Measurements from ENCODE around the gene COPS6.
"Not testable (repeated sequence)": the region's sequence is repeated elsewhere in the genome, so short reads cannot be mapped to it uniquely, and the experiment has no call there.

COPS6 gene

DNA sequence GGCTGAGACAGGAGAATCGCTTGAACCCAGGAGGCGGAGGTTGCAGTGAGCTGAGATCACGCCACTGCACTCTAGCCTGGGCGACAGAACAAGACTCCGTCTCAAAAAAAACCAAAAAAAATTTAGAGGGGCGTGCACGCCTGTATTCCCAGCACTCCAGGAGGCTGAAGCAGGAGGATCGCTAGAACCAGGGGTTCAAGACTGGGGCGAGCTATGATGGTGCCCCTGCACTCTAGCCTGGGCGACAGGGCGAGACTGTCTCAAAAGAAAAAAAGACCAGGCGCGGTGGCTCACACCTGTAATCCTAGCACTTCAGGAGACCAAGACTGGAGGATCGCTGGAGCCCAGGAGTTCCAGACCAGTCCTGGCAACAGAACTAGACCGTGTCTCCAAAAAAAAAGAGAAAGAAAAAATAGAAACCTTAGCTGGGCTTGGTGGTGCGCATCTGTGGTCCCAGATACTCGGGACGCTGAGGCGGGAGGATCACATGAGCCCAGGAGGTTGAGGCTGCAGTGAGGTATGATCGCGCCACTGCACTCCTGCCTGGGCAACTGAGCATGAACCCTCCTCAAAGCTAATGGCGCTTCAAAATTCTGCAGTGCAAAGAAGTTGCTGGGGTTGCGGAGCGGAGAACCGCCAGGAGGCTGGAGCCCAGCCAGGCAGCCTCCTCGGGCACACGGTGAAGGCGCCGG is 37.6 kb downstream of the COPS6 start:
- DNase-seq (ENCODE audit: extremely low read depth in 1 of 2, low read depth in 1 of 2), result no peak

DNA sequence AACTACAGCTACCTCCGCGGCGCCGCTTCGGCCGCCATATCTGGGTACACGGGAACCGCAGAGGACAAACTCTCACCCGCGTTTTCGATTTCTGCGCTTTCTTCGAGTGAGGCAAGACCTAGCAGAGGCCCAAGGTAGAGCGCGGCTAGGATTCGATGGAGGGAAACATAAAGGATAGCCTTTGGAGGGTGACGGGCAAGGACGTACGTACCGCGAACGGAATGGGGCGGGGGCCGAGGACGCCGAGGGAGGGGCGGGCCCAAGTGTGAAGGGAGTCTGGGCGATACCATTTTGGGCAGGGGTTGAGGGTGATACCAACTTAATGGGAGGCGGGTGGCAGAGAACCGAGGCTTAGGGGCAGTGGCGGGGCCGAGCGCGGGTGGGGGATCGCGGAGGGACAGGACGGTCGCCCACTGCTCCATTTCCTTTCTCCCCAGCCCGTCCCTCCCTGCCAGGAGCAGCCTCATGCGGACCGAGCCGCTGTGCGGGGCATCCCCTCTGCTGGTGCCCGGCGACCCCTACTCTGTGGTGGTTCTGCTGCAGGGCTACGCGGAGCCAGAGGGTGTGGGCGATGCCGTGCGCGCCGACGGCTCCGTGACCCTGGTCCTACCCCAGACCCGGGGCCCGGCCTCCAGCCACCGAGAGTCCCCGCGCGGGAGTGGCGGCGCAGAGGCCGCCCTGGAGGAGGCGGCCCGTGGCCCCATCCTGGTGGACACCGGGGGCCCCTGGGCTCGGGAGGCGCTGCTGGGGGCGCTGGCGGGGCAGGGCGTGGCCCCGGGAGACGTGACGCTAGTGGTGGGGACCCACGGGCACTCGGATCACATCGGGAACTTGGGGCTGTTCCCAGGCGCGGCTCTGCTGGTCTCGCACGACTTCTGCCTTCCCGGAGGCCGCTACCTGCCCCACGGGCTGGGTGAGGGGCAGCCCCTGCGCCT is 38.4 kb downstream of the COPS6 start, which contains the start of gene MBLAC1:
Gene MBLAC1 (plus strand): TSS at position 37 of the 935 bp plus-strand sequence. CDS start 429 bp downstream, at position 466.
- peak; percentile 76 to 80 for DNase-seq (ENCODE audit: extremely low read depth in 1 of 2, low read depth in 1 of 2)

DNA sequence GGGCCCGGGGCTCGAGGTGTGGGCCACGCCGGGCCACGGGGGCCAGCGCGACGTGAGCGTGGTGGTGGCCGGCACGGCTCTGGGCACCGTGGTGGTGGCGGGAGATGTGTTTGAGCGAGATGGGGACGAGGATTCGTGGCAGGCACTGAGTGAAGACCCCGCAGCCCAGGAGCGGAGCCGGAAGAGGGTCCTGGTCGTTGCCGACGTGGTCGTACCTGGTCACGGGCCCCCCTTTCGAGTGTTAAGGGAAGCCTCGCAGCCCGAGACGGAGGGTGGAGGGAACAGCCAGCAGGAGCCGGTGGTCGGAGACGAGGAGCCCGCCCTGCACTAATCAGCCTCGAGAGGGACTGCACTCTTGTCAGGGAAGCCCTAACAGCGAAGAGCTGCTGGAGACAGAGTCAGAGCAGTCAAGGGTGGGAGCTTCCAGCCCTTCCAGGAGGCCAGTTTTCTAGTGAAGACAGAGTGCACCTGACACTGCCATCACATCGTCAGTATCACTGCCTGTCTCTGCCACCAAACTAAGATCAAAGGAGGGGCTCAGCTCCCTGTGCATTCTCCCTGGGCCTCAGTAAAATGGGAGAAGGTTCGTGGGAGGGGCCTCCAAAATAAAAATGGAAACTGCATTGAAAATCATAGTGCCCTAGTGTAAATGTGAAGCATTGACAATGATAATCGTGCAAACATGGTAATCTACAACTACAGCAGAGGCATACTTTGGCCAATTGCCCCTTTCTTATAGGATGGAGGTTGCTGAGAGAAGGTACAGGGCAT is 39.3 kb downstream of the COPS6 start:
- no peak for DNase-seq (ENCODE audit: extremely low read depth in 1 of 2, low read depth in 1 of 2)

DNA sequence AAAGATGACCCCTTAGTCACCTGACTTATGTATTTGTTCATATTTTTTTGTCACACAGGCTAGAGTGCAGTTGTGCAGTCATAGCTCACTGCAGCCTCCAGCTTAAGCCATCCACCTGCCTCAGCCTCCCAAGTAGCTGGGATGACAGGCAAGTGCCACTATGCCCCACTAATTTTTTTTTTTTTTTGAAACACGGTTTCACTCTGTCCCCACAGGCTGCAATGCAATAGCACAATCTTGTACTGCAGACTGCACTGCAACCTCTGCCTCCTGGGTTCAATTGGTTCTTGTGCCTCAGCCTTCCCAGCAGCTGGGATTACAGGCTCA is 39.8 kb downstream of the COPS6 start:
- no peak for DNase-seq (ENCODE audit: extremely low read depth in 1 of 2, low read depth in 1 of 2)

DNA sequence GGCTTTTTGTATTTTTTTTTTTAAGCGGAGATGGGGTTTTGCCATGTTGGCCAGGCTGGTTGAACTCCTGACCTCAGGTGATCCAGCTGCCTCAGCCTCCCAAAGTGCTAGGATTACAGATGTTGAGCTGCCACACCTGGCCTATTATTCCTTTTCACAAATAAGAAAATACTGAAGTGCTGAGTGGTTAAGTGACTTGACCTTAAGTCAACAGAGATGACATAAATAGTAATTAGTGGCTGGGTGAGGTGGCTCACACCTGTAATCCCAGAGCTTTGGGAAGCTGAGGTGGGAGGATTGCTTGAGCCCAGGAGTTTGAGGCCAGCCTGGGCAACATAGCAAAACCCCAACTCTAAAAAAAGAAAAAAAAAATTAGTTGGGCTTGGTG is 41.4 kb downstream of the COPS6 start:
- not testable (repeated sequence) for DNase-seq (ENCODE audit: extremely low read depth in 1 of 2, low read depth in 1 of 2)

DNA sequence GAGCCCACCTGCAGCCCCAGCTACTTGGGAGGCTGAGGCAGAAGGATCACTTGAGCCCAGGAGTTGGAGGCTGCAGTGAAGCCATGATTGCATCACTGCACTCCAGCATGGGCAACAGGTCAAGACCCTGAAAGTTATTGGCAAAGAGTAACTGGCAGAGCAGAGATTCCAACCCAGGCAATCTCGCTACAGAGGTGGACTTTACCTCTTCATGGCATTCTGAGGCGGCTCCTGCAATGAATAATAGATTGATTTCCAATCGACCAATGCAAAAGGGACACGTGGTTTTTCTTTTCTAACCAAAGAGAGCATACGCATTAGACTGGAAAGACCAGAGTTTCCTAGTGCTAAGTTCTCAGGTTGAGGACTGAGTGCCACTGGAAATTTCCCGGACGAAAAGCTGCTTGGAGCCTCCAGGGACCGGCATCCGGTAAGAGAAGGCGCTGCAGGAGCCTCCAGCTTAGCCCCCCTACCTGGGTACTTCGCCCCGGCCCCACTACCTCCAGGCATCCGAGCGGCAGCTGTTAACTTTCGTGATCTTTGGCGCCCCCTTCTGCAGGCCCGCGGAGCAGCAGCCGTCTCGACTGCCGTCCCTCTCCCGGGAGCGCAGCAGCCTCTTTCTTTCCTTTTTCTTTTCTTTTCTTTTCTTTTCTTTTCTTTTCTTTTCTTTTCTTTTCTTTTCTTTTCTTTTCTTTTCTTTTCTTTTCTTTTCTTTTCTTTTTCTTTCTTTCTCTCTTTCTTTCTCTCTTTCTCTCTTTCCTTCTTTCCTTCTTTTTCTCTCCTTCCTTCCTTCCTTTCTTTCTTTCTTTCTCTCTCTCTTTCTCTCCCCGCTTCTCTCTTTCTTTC is 42.1 kb downstream of the COPS6 start:
- DNase-seq (ENCODE audit: extremely low read depth in 1 of 2, low read depth in 1 of 2), result peak; percentile 50 to 64

DNA sequence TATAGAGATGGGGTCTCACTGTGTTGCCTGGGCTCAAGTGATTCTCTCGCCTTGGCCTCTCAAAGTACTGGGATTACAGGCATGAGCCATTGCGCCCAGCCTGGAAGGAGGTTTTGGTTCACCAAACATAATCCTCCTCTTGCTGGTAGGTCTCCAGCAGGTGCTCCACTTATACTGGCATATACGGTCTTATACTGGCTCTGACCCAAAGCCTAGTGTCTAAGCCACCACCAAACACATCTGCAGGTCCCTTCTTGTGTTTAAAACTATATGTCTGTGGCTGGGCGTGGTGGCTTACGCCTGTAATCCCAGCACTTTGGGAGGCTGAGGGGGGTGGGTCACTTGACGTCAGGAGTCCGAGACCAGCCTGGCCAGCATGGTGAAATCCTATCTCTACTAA is 43.4 kb downstream of the COPS6 start:
- DNase-seq (ENCODE audit: extremely low read depth in 1 of 2, low read depth in 1 of 2), result no peak

DNA sequence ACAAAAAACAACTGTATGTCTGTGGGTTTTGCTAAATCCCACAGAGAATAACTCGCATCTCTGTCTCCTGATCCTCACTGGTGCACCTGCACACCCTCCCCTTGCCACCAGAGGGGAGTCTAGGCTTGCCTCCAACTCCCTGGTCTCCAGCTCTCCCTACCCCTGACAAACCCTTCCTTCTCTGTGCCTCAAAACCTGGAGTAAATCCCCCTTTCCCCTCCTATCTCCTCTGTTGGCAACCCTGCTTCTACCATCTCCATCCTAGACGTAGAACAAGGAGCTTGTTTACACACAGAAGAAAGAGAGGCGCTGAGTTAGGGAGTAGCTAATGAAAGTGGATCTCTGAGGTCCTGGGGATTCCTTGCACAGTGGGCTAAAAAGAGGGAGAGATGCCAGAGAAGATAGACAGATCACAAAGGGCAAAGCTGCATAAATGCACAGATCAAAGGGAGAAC is 44.0 kb downstream of the COPS6 start:
- no peak for DNase-seq (ENCODE audit: extremely low read depth in 1 of 2, low read depth in 1 of 2)

DNA sequence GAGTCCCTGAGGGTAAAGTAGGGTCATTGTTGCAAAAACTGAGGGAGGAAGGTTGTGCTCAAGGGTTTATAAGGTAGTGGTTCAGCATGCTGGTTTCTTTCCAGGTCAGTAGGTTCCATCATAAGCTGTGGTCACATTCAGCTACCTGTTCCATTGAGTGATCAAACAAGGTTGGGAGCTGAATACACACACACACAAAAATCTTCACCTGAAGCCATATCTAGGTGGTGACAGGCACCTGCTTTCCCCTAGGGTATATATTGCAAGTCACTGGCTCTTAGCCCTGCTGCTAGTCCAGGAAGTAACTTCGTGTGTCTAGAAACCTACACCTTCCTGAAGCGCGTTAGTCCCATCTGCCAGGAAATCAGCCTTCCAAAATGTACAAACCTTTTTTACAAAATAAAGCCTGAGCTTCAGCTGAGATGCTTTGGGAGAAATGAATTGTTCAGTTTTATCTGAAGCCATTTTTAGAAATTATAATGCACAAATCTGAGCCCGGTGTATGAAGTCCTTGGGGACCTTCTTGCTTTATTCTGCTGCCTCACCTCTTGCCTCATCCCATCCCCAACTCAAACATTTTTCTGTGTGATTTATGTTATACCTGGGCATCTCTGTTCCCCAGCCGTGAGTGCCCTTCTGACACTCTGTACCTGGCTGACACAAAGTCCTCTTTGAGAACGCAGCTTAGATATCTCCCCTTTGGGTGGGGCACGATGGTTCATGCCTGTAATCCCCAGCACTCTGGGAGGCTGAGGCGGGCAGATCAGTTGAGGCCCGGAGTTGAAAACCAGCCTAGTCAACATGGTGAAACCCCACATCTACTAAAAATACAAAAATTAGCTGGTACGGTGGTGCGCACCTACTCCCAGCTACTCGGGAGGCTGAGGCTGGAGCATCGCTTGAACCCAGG is 49.3 kb downstream of the COPS6 start:
- DNase-seq (ENCODE audit: extremely low read depth in 1 of 2, low read depth in 1 of 2), result no peak

DNA sequence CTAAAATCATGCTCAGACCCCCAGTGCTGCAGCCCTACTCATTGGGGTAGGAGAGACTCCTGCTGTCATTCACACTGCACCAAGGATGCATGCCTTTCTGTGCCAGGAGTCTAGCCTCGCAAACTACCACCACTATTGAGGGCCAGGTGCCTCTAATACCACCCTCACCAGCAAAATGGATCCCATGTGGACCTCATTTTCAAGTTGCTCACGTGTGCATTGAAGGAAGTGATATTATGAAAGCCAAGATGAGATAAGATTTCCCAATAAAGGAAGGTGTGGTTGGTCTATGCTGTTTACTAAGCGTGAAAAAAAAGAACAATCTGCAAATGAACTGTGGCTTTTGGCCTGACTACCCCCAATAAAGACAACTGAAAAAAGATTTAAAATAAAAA is 52.8 kb downstream of the COPS6 start:
- no peak for DNase-seq (ENCODE audit: extremely low read depth in 1 of 2, low read depth in 1 of 2)
